ENCODE data around the gene LPAR1. TPM values are rescaled to one million over a fixed set of nuclear protein-coding genes. Genes with fewer than 3 reads are reported as not detected.
"Not testable (repeated sequence)": the region's sequence is repeated elsewhere in the genome, so short reads cannot be mapped to it uniquely, and the experiment has no call there.

Gene LPAR1
- total and polyA plus RNA-seq, 2 donors (not counting 1 experiment from before 2014, with no cell fraction given): 0.06 TPM; not detected in 1

DNA sequence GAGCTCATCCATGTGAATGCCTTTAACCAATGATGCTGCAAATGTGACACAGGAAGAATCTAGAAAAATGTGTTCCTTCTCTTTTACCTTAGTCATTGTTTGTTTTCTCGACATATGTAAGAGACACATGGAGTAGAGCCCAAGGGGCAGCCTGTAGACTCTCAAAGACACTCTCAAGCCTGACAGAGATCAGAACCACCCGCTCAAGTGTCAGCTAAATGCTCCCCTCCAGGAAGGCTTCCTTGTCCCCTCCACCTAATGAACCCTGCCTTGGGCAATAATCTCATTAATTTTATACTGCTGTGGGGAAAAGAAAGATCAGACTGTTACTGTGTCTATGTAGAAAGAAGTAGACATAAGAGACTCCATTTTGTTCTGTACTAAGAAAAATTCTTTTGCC is 212.3 kb downstream of the LPAR1 start:
- WGBS (ENCODE audit: insufficient coverage): 92% methylated on average over 2 of the region's 2 CpGs
- no peak overlapping the region for H3K27ac Mint-ChIP-seq
- Histone ChIP-seq H3K4me2 (replicated peaks; ENCODE audit: low read depth, low read length, poor library complexity, severe bottlenecking) (no peak overlapping the region), H3K27me3 (replicated peaks in 1 of 4; ENCODE audit: control extremely low read depth in 1 of 4, control insufficient read depth in 3 of 4, insufficient read depth in 4 of 4, low read length in 3 of 4) (no peaks in the 10 kb centered on the region), H2AFZ (ENCODE audit: insufficient read depth, low read depth, low read length, poor library complexity, severe bottlenecking) (no peak overlapping the region), H3K4me1 (ENCODE audit: control insufficient read depth in 2 of 2, insufficient read depth in 2 of 2, low read length in 2 of 2) (no peaks in the 10 kb centered on the region), H3K9me3 (ENCODE audit: control extremely low read depth in 1 of 3, control insufficient read depth in 2 of 3, insufficient read depth in 1 of 3, low read length in 2 of 3) (peaks cover 0 to 6% (median 0%) of the 10 kb centered on the region in 3 donors), H3K4me3 (ENCODE audit: control extremely low read depth in 1 of 5, extremely low read depth in 1 of 5, insufficient read depth in 1 of 5, low read depth in 2 of 5, low read length in 4 of 5) (no peak overlapping the region), H3K27ac (ENCODE audit: low read length in 2 of 2) (no peak overlapping the region), H4K20me1 (ENCODE audit: control insufficient read depth, insufficient read depth, low read length, poor library complexity, severe bottlenecking) (no peaks in the 10 kb centered on the region), H3K36me3 (replicated peaks in 1 of 2; ENCODE audit: control extremely low read depth in 1 of 2, control insufficient read depth in 1 of 2, extremely low read depth in 1 of 2, insufficient read depth in 2 of 2, low read length in 1 of 2) (no peaks in the 10 kb centered on the region), H3K79me2 (ENCODE audit: control insufficient read depth, insufficient read depth, low read length) (no peaks in the 10 kb centered on the region), H3K9ac (ENCODE audit: low read length) (no peak overlapping the region)
- peaks cover 2% of the 10 kb centered on the region for H3K9me3 Mint-ChIP-seq (ENCODE audit: insufficient read depth)
- intact Hi-C loops (cut with micrococcal nuclease): no loop called here
- ChIA-PET CTCF (no interaction called here), POLR2A (no interaction called here)
- no peaks in the 10 kb centered on the region for H3K27me3 Mint-ChIP-seq
- ATAC-seq (ENCODE audit: low read depth) (no peak), DNase-seq (no peak)
- no peak overlapping the region for H3K4me3 Mint-ChIP-seq
- no peaks in the 10 kb centered on the region for H3K4me1 Mint-ChIP-seq
- no peak for TF ChIP-seq EZH2 (IDR thresholded peaks at IDR 0.05; ENCODE audit: borderline replicate concordance, insufficient read depth, low read depth, low read length, poor library complexity, severe bottlenecking)
- TF ChIP-seq, protein P1, sequence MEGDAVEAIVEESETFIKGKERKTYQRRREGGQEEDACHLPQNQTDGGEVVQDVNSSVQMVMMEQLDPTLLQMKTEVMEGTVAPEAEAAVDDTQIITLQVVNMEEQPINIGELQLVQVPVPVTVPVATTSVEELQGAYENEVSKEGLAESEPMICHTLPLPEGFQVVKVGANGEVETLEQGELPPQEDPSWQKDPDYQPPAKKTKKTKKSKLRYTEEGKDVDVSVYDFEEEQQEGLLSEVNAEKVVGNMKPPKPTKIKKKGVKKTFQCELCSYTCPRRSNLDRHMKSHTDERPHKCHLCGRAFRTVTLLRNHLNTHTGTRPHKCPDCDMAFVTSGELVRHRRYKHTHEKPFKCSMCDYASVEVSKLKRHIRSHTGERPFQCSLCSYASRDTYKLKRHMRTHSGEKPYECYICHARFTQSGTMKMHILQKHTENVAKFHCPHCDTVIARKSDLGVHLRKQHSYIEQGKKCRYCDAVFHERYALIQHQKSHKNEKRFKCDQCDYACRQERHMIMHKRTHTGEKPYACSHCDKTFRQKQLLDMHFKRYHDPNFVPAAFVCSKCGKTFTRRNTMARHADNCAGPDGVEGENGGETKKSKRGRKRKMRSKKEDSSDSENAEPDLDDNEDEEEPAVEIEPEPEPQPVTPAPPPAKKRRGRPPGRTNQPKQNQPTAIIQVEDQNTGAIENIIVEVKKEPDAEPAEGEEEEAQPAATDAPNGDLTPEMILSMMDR (IDR thresholded peaks at IDR 0.05): no peak

DNA sequence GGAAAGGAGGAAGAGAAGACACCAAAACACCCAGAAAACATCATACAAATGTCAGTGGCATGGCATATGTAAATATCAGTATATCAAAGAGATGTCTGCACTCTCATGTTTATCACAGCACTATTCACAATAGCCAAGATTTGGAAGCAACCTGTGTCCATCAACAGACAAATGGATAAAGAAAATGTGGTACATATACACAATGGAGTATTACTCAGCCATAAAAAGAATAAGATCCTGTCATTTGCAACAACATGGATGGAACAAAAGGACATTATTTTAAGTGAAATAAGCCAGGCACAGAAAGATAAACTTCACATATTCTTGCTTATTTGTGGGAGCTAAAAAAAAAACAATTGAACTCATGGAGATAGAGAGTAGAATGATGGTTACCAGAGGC is 213.1 kb downstream of the LPAR1 start:
- H3K27me3 ChIP-seq (replicated peaks in 1 of 4; ENCODE audit: control extremely low read depth in 1 of 4, control insufficient read depth in 3 of 4, insufficient read depth in 4 of 4, low read length in 3 of 4); intact Hi-C loops (cut with micrococcal nuclease); DNase-seq: not testable (repeated sequence)

More for the DNA sequence above, 213.1 kb downstream of the LPAR1 start:
- H3K36me3 ChIP-seq (replicated peaks in 1 of 2; ENCODE audit: control extremely low read depth in 1 of 2, control insufficient read depth in 1 of 2, extremely low read depth in 1 of 2, insufficient read depth in 2 of 2, low read length in 1 of 2); H3K27ac Mint-ChIP-seq; H3K9ac ChIP-seq (ENCODE audit: low read length); CTCF ChIA-PET; H3K9me3 Mint-ChIP-seq (ENCODE audit: insufficient read depth); H3K9me3 ChIP-seq (ENCODE audit: control extremely low read depth in 1 of 3, control insufficient read depth in 2 of 3, insufficient read depth in 1 of 3, low read length in 2 of 3); H2AFZ ChIP-seq (ENCODE audit: insufficient read depth, low read depth, low read length, poor library complexity, severe bottlenecking); H3K27me3 Mint-ChIP-seq; H3K4me1 ChIP-seq (ENCODE audit: control insufficient read depth in 2 of 2, insufficient read depth in 2 of 2, low read length in 2 of 2); H3K4me3 Mint-ChIP-seq; ATAC-seq (ENCODE audit: low read depth); H3K4me1 Mint-ChIP-seq; H3K4me3 ChIP-seq (ENCODE audit: control extremely low read depth in 1 of 5, extremely low read depth in 1 of 5, insufficient read depth in 1 of 5, low read depth in 2 of 5, low read length in 4 of 5); H4K20me1 ChIP-seq (ENCODE audit: control insufficient read depth, insufficient read depth, low read length, poor library complexity, severe bottlenecking); H3K79me2 ChIP-seq (ENCODE audit: control insufficient read depth, insufficient read depth, low read length); POLR2A ChIA-PET; H3K4me2 ChIP-seq (replicated peaks; ENCODE audit: low read depth, low read length, poor library complexity, severe bottlenecking); H3K27ac ChIP-seq (ENCODE audit: low read length in 2 of 2): not testable (repeated sequence)

Small RNAs within 50 kb of the gene (small RNA-seq; reads per million reads assigned to genes)
- gene RF00019 (ENCODE audit: insufficient read length, low read depth, low replicate concordance): not detected
- gene RNU6-432P (ENCODE audit: insufficient read length, low read depth, low replicate concordance): not detected

Data from B cell (primary cell).